ENCODE data around the gene PRKN.

PRKN gene

GRCh38 chr6:162389343-162390085 is 338.1 kb downstream of the PRKN start:
- H3K9me3 ChIP-seq (ENCODE audit: control insufficient read depth in 5 of 5, low read length in 5 of 5) = no peaks in the 10 kb centered on the region
- no peak overlapping the region for H3K4me3 ChIP-seq (ENCODE audit: low read depth in 1 of 5, low read length in 5 of 5)
- peaks cover 0 to 23% (median 18%) of the 10 kb centered on the region in 5 donors for H3K4me1 ChIP-seq (ENCODE audit: control insufficient read depth in 5 of 5, insufficient read depth in 5 of 5, low read length in 5 of 5)
- no peak overlapping the region for H3K9ac ChIP-seq (ENCODE audit: low read length in 5 of 5)
- H3K36me3 ChIP-seq (ENCODE audit: control insufficient read depth in 5 of 5, insufficient read depth in 5 of 5, low read length in 5 of 5) = no peaks in the 10 kb centered on the region
- no peak overlapping the region for H3K27ac ChIP-seq (ENCODE audit: low read depth, low read length)
- no peaks in the 10 kb centered on the region for H3K27me3 ChIP-seq (ENCODE audit: control insufficient read depth in 5 of 5, insufficient read depth in 4 of 5, low read length in 5 of 5)

GRCh38 chr6:162388383-162388777 is 339.2 kb downstream of the PRKN start:
- no peak overlapping the region for H3K4me3 ChIP-seq (ENCODE audit: low read depth in 1 of 5, low read length in 5 of 5)

GRCh38 chr6:162387718-162388382 is 339.7 kb downstream of the PRKN start:
- H3K9me3 ChIP-seq (ENCODE audit: control insufficient read depth in 5 of 5, low read length in 5 of 5) = no peaks in the 10 kb centered on the region
- H3K9ac ChIP-seq (ENCODE audit: low read length in 5 of 5) = peak overlapping the region in 2 of 5 donors; percentile 23 to 28
- no peaks in the 10 kb centered on the region for H3K27me3 ChIP-seq (ENCODE audit: control insufficient read depth in 5 of 5, insufficient read depth in 4 of 5, low read length in 5 of 5)
- no peaks in the 10 kb centered on the region for H3K36me3 ChIP-seq (ENCODE audit: control insufficient read depth in 5 of 5, insufficient read depth in 5 of 5, low read length in 5 of 5)
- peak overlapping the region; percentile 26 for H3K27ac ChIP-seq (ENCODE audit: low read depth, low read length)
- peaks cover 0 to 23% (median 18%) of the 10 kb centered on the region in 5 donors for H3K4me1 ChIP-seq (ENCODE audit: control insufficient read depth in 5 of 5, insufficient read depth in 5 of 5, low read length in 5 of 5)
- H3K4me3 ChIP-seq (ENCODE audit: low read depth in 1 of 5, low read length in 5 of 5) = peak overlapping the region; percentile 2 to 63 (median 37)

More at GRCh38 chr6:162388383-162388777, 339.2 kb downstream of the PRKN start:
- no peak overlapping the region for H3K27ac ChIP-seq (ENCODE audit: low read depth, low read length)
- peak overlapping the region in 2 of 5 donors; percentile 23 to 28 for H3K9ac ChIP-seq (ENCODE audit: low read length in 5 of 5)
- no peaks in the 10 kb centered on the region for H3K27me3 ChIP-seq (ENCODE audit: control insufficient read depth in 5 of 5, insufficient read depth in 4 of 5, low read length in 5 of 5)
- H3K36me3 ChIP-seq (ENCODE audit: control insufficient read depth in 5 of 5, insufficient read depth in 5 of 5, low read length in 5 of 5) = no peaks in the 10 kb centered on the region
- peaks cover 0 to 23% (median 18%) of the 10 kb centered on the region in 5 donors for H3K4me1 ChIP-seq (ENCODE audit: control insufficient read depth in 5 of 5, insufficient read depth in 5 of 5, low read length in 5 of 5)
- no peaks in the 10 kb centered on the region for H3K9me3 ChIP-seq (ENCODE audit: control insufficient read depth in 5 of 5, low read length in 5 of 5)

GRCh38 chr6:162385980-162386379 is 341.6 kb downstream of the PRKN start:
- Histone ChIP-seq H3K27ac (ENCODE audit: low read depth, low read length) (no peak overlapping the region), H3K4me1 (ENCODE audit: control insufficient read depth in 5 of 5, insufficient read depth in 5 of 5, low read length in 5 of 5) (peaks cover 0 to 23% (median 18%) of the 10 kb centered on the region in 5 donors), H3K4me3 (ENCODE audit: low read depth in 1 of 5, low read length in 5 of 5) (no peak overlapping the region), H3K27me3 (ENCODE audit: control insufficient read depth in 5 of 5, insufficient read depth in 4 of 5, low read length in 5 of 5) (no peaks in the 10 kb centered on the region), H3K36me3 (ENCODE audit: control insufficient read depth in 5 of 5, insufficient read depth in 5 of 5, low read length in 5 of 5) (no peaks in the 10 kb centered on the region), H3K9ac (ENCODE audit: low read length in 5 of 5) (no peak overlapping the region), H3K9me3 (ENCODE audit: control insufficient read depth in 5 of 5, low read length in 5 of 5) (no peaks in the 10 kb centered on the region)

GRCh38 chr6:162379757-162380409 is 347.7 kb downstream of the PRKN start:
- H3K36me3 ChIP-seq (ENCODE audit: control insufficient read depth in 5 of 5, insufficient read depth in 5 of 5, low read length in 5 of 5) = no peaks in the 10 kb centered on the region
- H3K4me1 ChIP-seq (ENCODE audit: control insufficient read depth in 5 of 5, insufficient read depth in 5 of 5, low read length in 5 of 5) = no peaks in the 10 kb centered on the region
- no peak overlapping the region for H3K27ac ChIP-seq (ENCODE audit: low read depth, low read length)
- H3K9ac ChIP-seq (ENCODE audit: low read length in 5 of 5) = no peak overlapping the region
- no peak overlapping the region for H3K4me3 ChIP-seq (ENCODE audit: low read depth in 1 of 5, low read length in 5 of 5)
- H3K27me3 ChIP-seq (ENCODE audit: control insufficient read depth in 5 of 5, insufficient read depth in 4 of 5, low read length in 5 of 5) = no peaks in the 10 kb centered on the region
- no peaks in the 10 kb centered on the region for H3K9me3 ChIP-seq (ENCODE audit: control insufficient read depth in 5 of 5, low read length in 5 of 5)

GRCh38 chr6:162377735-162378134 is 349.8 kb downstream of the PRKN start:
- no peak overlapping the region for H3K4me3 ChIP-seq (ENCODE audit: low read depth in 1 of 5, low read length in 5 of 5)
- no peaks in the 10 kb centered on the region for H3K36me3 ChIP-seq (ENCODE audit: control insufficient read depth in 5 of 5, insufficient read depth in 5 of 5, low read length in 5 of 5)
- no peaks in the 10 kb centered on the region for H3K9me3 ChIP-seq (ENCODE audit: control insufficient read depth in 5 of 5, low read length in 5 of 5)
- H3K27me3 ChIP-seq (ENCODE audit: control insufficient read depth in 5 of 5, insufficient read depth in 4 of 5, low read length in 5 of 5) = no peaks in the 10 kb centered on the region
- no peaks in the 10 kb centered on the region for H3K4me1 ChIP-seq (ENCODE audit: control insufficient read depth in 5 of 5, insufficient read depth in 5 of 5, low read length in 5 of 5)
- no peak overlapping the region for H3K9ac ChIP-seq (ENCODE audit: low read length in 5 of 5)
- no peak overlapping the region for H3K27ac ChIP-seq (ENCODE audit: low read depth, low read length)

GRCh38 chr6:162373868-162374267 is 353.7 kb downstream of the PRKN start:
- no peak overlapping the region for H3K27ac ChIP-seq (ENCODE audit: low read depth, low read length)
- H3K36me3 ChIP-seq (ENCODE audit: control insufficient read depth in 5 of 5, insufficient read depth in 5 of 5, low read length in 5 of 5) = no peaks in the 10 kb centered on the region

GRCh38 chr6:162373192-162373591 is 354.4 kb downstream of the PRKN start:
- Histone ChIP-seq H3K36me3 (ENCODE audit: control insufficient read depth in 5 of 5, insufficient read depth in 5 of 5, low read length in 5 of 5) (no peaks in the 10 kb centered on the region), H3K27me3 (ENCODE audit: control insufficient read depth in 5 of 5, insufficient read depth in 4 of 5, low read length in 5 of 5) (no peaks in the 10 kb centered on the region), H3K27ac (ENCODE audit: low read depth, low read length) (no peak overlapping the region), H3K4me3 (ENCODE audit: low read depth in 1 of 5, low read length in 5 of 5) (no peak overlapping the region), H3K9me3 (ENCODE audit: control insufficient read depth in 5 of 5, low read length in 5 of 5) (no peaks in the 10 kb centered on the region), H3K4me1 (ENCODE audit: control insufficient read depth in 5 of 5, insufficient read depth in 5 of 5, low read length in 5 of 5) (peaks cover 0 to 8% (median 5%) of the 10 kb centered on the region in 5 donors), H3K9ac (ENCODE audit: low read length in 5 of 5) (no peak overlapping the region)

More at GRCh38 chr6:162373868-162374267, 353.7 kb downstream of the PRKN start:
- H3K27me3 ChIP-seq (ENCODE audit: control insufficient read depth in 5 of 5, insufficient read depth in 4 of 5, low read length in 5 of 5) = no peaks in the 10 kb centered on the region
- no peak overlapping the region for H3K4me3 ChIP-seq (ENCODE audit: low read depth in 1 of 5, low read length in 5 of 5)
- no peak overlapping the region for H3K9ac ChIP-seq (ENCODE audit: low read length in 5 of 5)
- H3K4me1 ChIP-seq (ENCODE audit: control insufficient read depth in 5 of 5, insufficient read depth in 5 of 5, low read length in 5 of 5) = peaks cover 0 to 8% (median 5%) of the 10 kb centered on the region in 5 donors
- H3K9me3 ChIP-seq (ENCODE audit: control insufficient read depth in 5 of 5, low read length in 5 of 5) = no peaks in the 10 kb centered on the region

GRCh38 chr6:162372106-162372505 is 355.5 kb downstream of the PRKN start:
- Histone ChIP-seq H3K4me1 (ENCODE audit: control insufficient read depth in 5 of 5, insufficient read depth in 5 of 5, low read length in 5 of 5) (peaks cover 0 to 8% (median 5%) of the 10 kb centered on the region in 5 donors), H3K27ac (ENCODE audit: low read depth, low read length) (no peak overlapping the region), H3K36me3 (ENCODE audit: control insufficient read depth in 5 of 5, insufficient read depth in 5 of 5, low read length in 5 of 5) (no peaks in the 10 kb centered on the region), H3K27me3 (ENCODE audit: control insufficient read depth in 5 of 5, insufficient read depth in 4 of 5, low read length in 5 of 5) (no peaks in the 10 kb centered on the region), H3K4me3 (ENCODE audit: low read depth in 1 of 5, low read length in 5 of 5) (no peak overlapping the region), H3K9ac (ENCODE audit: low read length in 5 of 5) (no peak overlapping the region), H3K9me3 (ENCODE audit: control insufficient read depth in 5 of 5, low read length in 5 of 5) (no peaks in the 10 kb centered on the region)

- Histone ChIP-seq H3K4me3 (ENCODE audit: low read depth in 1 of 5, low read length in 5 of 5) (no peak overlapping the region), H3K36me3 (ENCODE audit: control insufficient read depth in 5 of 5, insufficient read depth in 5 of 5, low read length in 5 of 5) (no peaks in the 10 kb centered on the region), H3K27ac (ENCODE audit: low read depth, low read length) (no peak overlapping the region), H3K9me3 (ENCODE audit: control insufficient read depth in 5 of 5, low read length in 5 of 5) (no peaks in the 10 kb centered on the region), H3K9ac (ENCODE audit: low read length in 5 of 5) (no peak overlapping the region), H3K27me3 (ENCODE audit: control insufficient read depth in 5 of 5, insufficient read depth in 4 of 5, low read length in 5 of 5) (no peaks in the 10 kb centered on the region), H3K4me1 (ENCODE audit: control insufficient read depth in 5 of 5, insufficient read depth in 5 of 5, low read length in 5 of 5) (peaks cover 0 to 8% (median 5%) of the 10 kb centered on the region in 5 donors)
Measured at GRCh38 chr6:162371121-162371520, 356.4 kb downstream of the PRKN start.
